Thyroid gland (tissue), 4 donors: ENCODE data around the gene FYN. TPM values are rescaled to one million over a fixed set of nuclear protein-coding genes. Genes with fewer than 3 reads are reported as not detected.
A peak's percentile ranks its signal among the peaks of the same experiment; 100 is the strongest.

Experiments
- DNase-seq, 2 donors: peaks; one replicate each; pipeline ENCODE4 v3.0.0-alpha.2; 2019
- H3K27ac ChIP-seq, 3 donors: fragments of 200-600 bp; sonication (generic); 1 replicate in 2 of 3; 2 replicates in 1 of 3; pipeline ENCODE4 v1.5.1; 2016 to 2019; ENCODE audit warnings: mild to moderate bottlenecking in 1 of 3, moderate library complexity in 1 of 3
- H3K27me3 ChIP-seq: fragments of 200-600 bp; sonication (generic); one replicate; pipeline ENCODE4 v1.5.1; 2019
- H3K36me3 ChIP-seq, 2 donors: fragments of 200-600 bp; sonication (generic); one replicate each; pipeline ENCODE4 v1.5.1; 2016 to 2019
- H3K4me1 ChIP-seq, 2 donors: fragments of 200-600 bp; sonication (generic); one replicate each; pipeline ENCODE4 v1.5.1; 2017 to 2019
- H3K4me3 ChIP-seq, 3 donors: fragments of 200-600 bp; sonication (generic); replicated peaks in 1 of 3; 1 replicate in 2 of 3; 2 replicates in 1 of 3; pipeline ENCODE4 v1.5.1; 2016; ENCODE audit warnings: mild to moderate bottlenecking in 1 of 3
- H3K9me3 ChIP-seq: fragments of 200-600 bp; sonication (generic); one replicate; pipeline ENCODE4 v1.5.1; 2017
- POLR2A ChIP-seq, 2 donors: fragments of 450-650 bp; IDR thresholded peaks; one replicate each; pipeline ENCODE4 v1.6.1; 2017; ENCODE audit warnings: antibody characterized with exemption in 2 of 2, mild to moderate bottlenecking in 2 of 2, moderate library complexity in 1 of 2
- WGBS, 2 donors: methylation state at CpG; one replicate each; pipeline ENCODE4 v1.1.5; 2017; 5-methylcytosine and 5-hydroxymethylcytosine counted together
- intact Hi-C: fragments of 100-400 bp; cut with DNase I; formaldehyde crosslinking; loops from one replicate; pipeline ENCODE4 v1.15.1; 2023
- total RNA-seq, 4 donors: library from RNA; depleted of rRNA; stranded (reverse); fragments of >200 nt; gene quantifications; one replicate each; pipeline ENCODE4 v1.2.3, GENCODE V29; 2016
- TF ChIP-seq, protein P1 (sequence below), 6 experiments: fragments of 200-600 bp in 3 of 6; fragments of 450-650 bp in 3 of 6; sonication (generic) in 3 of 6; IDR thresholded peaks; one replicate each; pipeline ENCODE4 v1.5.1; 2016 to 2019; ENCODE audit warnings: antibody characterized with exemption in 6 of 6, mild to moderate bottlenecking in 2 of 6, inconsistent platforms in 1 of 6, moderate library complexity in 1 of 6

The FYN gene
- total RNA-seq, 4 donors from 2014 or later, result 67.0 to 206 (median 95.9) TPM

DNA sequence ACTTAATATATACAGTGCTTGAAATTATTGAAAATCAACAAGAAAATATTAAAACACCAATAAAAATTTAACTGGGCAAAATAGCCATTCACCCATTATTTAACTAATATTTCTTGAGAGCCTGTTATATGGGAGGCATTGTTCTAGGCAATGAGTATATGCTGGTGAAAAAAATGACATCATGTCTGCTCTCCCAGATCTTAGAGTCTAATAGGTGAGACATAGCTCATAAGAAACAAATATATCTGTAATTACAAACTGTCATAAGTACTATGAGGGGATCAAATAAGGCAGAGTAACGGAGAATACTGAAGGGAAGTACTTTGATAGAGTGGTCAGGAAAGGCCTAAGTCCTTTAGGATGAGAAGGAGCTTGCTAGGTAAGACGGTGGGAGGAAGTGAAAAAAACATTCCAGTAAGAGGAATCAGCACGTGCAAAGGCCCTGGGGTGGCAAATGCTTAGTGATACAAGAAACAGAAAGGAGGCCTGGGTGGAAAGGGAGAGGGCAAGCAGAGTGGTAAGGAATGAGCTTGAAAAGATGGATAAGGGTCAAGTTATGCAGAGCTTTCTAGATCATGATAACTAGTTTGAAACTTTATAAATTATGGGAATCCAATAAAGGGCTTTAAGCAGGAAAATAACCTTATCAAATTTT, 12.2 kb upstream of the FYN start:
- WGBS, 2 donors, result 95 to 96% methylated on average over 3 of the region's 3 CpGs
- no peak for TF ChIP-seq POLR2A (IDR thresholded peaks at IDR 0.05)
- TF ChIP-seq, protein P1, sequence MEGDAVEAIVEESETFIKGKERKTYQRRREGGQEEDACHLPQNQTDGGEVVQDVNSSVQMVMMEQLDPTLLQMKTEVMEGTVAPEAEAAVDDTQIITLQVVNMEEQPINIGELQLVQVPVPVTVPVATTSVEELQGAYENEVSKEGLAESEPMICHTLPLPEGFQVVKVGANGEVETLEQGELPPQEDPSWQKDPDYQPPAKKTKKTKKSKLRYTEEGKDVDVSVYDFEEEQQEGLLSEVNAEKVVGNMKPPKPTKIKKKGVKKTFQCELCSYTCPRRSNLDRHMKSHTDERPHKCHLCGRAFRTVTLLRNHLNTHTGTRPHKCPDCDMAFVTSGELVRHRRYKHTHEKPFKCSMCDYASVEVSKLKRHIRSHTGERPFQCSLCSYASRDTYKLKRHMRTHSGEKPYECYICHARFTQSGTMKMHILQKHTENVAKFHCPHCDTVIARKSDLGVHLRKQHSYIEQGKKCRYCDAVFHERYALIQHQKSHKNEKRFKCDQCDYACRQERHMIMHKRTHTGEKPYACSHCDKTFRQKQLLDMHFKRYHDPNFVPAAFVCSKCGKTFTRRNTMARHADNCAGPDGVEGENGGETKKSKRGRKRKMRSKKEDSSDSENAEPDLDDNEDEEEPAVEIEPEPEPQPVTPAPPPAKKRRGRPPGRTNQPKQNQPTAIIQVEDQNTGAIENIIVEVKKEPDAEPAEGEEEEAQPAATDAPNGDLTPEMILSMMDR (IDR thresholded peaks at IDR 0.05), result no peak
- no peak for DNase-seq
- Histone ChIP-seq H3K4me1 (peaks cover 0 to 7% of the 10 kb centered on the region in 2 donors), H3K36me3 (no peaks in the 10 kb centered on the region), H3K27ac (no peak overlapping the region), H3K9me3 (no peaks in the 10 kb centered on the region), H3K4me3 (no peak overlapping the region), H3K27me3 (no peaks in the 10 kb centered on the region)
- intact Hi-C loops, result no loop called here

DNA sequence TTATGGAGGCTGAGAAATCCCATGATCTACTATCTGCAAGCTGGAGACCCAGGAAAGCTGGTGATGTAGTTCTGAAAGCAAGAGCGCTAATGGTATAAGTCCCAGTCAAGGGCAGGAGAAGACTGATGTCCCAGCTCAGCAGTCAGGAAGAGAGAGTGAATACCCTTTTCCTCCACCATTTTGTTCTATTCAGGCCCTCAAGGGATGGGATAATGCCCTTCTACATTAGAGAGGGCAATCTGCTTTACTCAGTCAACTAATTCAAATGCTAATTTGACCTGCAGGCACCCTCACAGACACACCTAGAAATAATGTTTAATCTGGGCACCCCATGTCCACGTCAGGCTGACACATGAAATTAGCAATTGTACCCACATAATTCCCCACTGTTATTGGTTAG, 10.8 kb upstream of the FYN start:
- no peaks in the 10 kb centered on the region for H3K27me3 ChIP-seq
- no peak for TF ChIP-seq POLR2A (IDR thresholded peaks at IDR 0.05)
- TF ChIP-seq, protein P1 (IDR thresholded peaks at IDR 0.05), result no peak
- peaks cover 0 to 2% of the 10 kb centered on the region in 2 donors for H3K4me1 ChIP-seq
- intact Hi-C loops, result no loop called here
- 94 to 97% methylated on average over 2 of the region's 2 CpGs for whole genome bisulfite sequencing, 2 donors
- no peaks in the 10 kb centered on the region for H3K36me3 ChIP-seq
- H3K27ac ChIP-seq, result no peak overlapping the region
- no peak overlapping the region for H3K4me3 ChIP-seq
- H3K9me3 ChIP-seq, result no peaks in the 10 kb centered on the region
- no peak for DNase-seq

GRCh38 chr6:111880181-111880888, 7.1 kb upstream of the FYN start:
- Histone ChIP-seq H3K36me3 (no peaks in the 10 kb centered on the region), H3K9me3 (no peaks in the 10 kb centered on the region), H3K4me1 (no peaks in the 10 kb centered on the region), H3K4me3 (no peak overlapping the region), H3K27me3 (no peaks in the 10 kb centered on the region), H3K27ac (no peak overlapping the region)
- whole genome bisulfite sequencing, 2 donors, result 98 to 99% methylated on average over 2 of the region's 2 CpGs
- intact Hi-C loops, result no loop called here
- TF ChIP-seq, protein P1 (IDR thresholded peaks at IDR 0.05), result no peak
- no peak for TF ChIP-seq POLR2A (IDR thresholded peaks at IDR 0.05)
- no peak for DNase-seq

DNA sequence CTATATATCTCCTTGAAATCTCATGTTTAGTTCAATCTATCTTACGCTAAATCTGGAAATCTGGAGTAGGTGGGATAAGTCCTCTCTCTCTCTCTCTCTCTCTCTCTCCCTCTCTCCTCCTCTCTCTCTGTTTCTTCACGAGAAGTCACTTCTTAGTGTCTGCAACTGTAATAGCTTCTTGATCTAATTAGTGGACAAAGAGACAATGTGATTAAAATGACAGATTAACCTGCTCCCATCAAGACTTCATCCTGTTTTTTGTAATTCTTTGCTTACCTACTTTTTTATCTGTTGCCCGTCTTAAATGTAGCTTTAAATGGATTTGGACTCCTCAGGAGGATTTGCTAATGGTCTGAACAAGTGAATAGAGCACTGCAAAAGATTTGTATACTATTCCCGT, 2.5 kb upstream of the FYN start:
- TF ChIP-seq POLR2A (IDR thresholded peaks at IDR 0.05), result no peak
- TF ChIP-seq, protein P1 (IDR thresholded peaks at IDR 0.05), result no peak
- WGBS, 2 donors, result 95 to 97% methylated on average over 4 of the region's 4 CpGs
- intact Hi-C loops, result loop anchor here (10.0 kb wide), 2 partner anchors 119 to 161 kb away; no protein-coding TSS in a partner anchor
- no peaks in the 10 kb centered on the region for H3K9me3 ChIP-seq
- no peak overlapping the region for H3K27ac ChIP-seq
- H3K4me1 ChIP-seq, result peaks cover 0 to 8% of the 10 kb centered on the region in 2 donors
- H3K36me3 ChIP-seq, result no peaks in the 10 kb centered on the region
- no peak for DNase-seq
- no peak overlapping the region for H3K4me3 ChIP-seq
- no peaks in the 10 kb centered on the region for H3K27me3 ChIP-seq

DNA sequence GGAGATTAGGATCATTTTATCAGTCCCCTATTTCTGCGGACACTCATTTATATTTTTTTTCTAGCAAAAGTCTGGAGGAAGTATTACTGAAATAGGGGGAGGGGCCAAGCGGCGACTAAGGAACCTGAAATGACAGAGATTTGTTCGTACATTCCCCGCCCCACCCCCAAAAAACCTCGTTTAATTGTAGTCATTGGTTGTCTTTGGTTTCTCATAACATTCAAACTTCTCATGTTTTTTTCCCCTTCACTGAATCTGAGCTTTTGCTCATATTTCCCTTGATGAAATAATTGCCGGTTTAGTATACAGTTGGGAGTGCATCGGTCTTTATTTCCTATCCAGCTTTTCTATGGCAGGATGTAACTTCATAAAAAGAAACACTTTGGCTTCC, 768 bp upstream of the FYN start:
- Histone ChIP-seq H3K27ac (peak overlapping the region in 1 of 3 donors; percentile 32), H3K4me3 (peak overlapping the region in 2 of 3 donors; percentile 5 to 57), H3K9me3 (no peaks in the 10 kb centered on the region), H3K36me3 (no peaks in the 10 kb centered on the region), H3K4me1 (peaks cover 0 to 22% of the 10 kb centered on the region in 2 donors), H3K27me3 (no peaks in the 10 kb centered on the region)
- TF ChIP-seq, protein P1 (IDR thresholded peaks at IDR 0.05), result no peak
- TF ChIP-seq POLR2A (IDR thresholded peaks at IDR 0.05), result no peak
- WGBS, 2 donors, result 13 to 14% methylated on average over 8 of the region's 8 CpGs
- peak; percentile 20 to 38 for DNase-seq
- intact Hi-C loops, result loop anchor here (10.0 kb wide), 2 partner anchors 121 to 159 kb away; no protein-coding TSS in a partner anchor
